A673 (cell line): ENCODE results near the gene C1QTNF4. TPM values are rescaled to one million over a fixed set of nuclear protein-coding genes. Genes with fewer than 3 reads are reported as not detected.
A peak's percentile ranks its signal among the peaks of the same experiment; 100 is the strongest.
"Not testable (repeated sequence)": the region's sequence is repeated elsewhere in the genome, so short reads cannot be mapped to it uniquely, and the experiment has no call there.

ENCODE experiments used
- BruUV-seq: library from RNA; stranded (reverse); fragments of 400-500 nt; replicated peaks from 2 replicates; lab custom pipeline; 2021; lab: Mats Ljungman, UMichigan
- CTCF ChIA-PET: fragments of 300-600 bp; sonication (Branson Sonifier 250); formaldehyde crosslinking; loops from one replicate; lab custom pipeline; 2022; ENCODE audit warnings: antibody characterized with exemption; lab: Charles Lee
- POLR2A ChIA-PET: fragments of 300-600 bp; sonication (Branson Sonifier 250); formaldehyde crosslinking; loops from one replicate; lab custom pipeline; 2022; ENCODE audit warnings: antibody characterized with exemption; ENCODE audit not compliant: low non-redundant PET; lab: Charles Lee
- DNase-seq: peaks from one replicate; pipeline ENCODE4 v3.0.0-alpha.2; 2015; ENCODE audit warnings: low spot score
- H3K27ac ChIP-seq: fragments of 200-600 bp; sonication (generic); 2 replicates; pipeline ENCODE4 v1.5.1; 2016; ENCODE audit warnings: mixed run types, low read depth, mild to moderate bottlenecking, mixed read lengths, antibody characterized with exemption, low read length; ENCODE audit not compliant: poor library complexity, severe bottlenecking
- H3K27me3 ChIP-seq: fragments of 200-600 bp; sonication (generic); replicated peaks from 2 replicates; pipeline ENCODE4 v1.6.1; 2017; ENCODE audit warnings: mixed run types, low read depth, mild to moderate bottlenecking, mixed read lengths, antibody characterized with exemption, low read length; ENCODE audit not compliant: insufficient read depth, poor library complexity
- H3K36me3 ChIP-seq: fragments of 200-600 bp; sonication (generic); 2 replicates; pipeline ENCODE4 v1.6.1; 2016; ENCODE audit warnings: mixed run types, mild to moderate bottlenecking, mixed read lengths, antibody characterized with exemption, low read length; ENCODE audit not compliant: insufficient read depth, poor library complexity, severe bottlenecking
- H3K4me1 ChIP-seq: fragments of 200-600 bp; sonication (generic); 2 replicates; pipeline ENCODE4 v1.6.1; 2017; ENCODE audit warnings: mixed run types, mild to moderate bottlenecking, mixed read lengths, antibody characterized with exemption, low read length; ENCODE audit not compliant: insufficient read depth, poor library complexity, severe bottlenecking
- H3K4me3 ChIP-seq: fragments of 200-600 bp; sonication (generic); 2 replicates; pipeline ENCODE4 v1.5.1; 2016; ENCODE audit warnings: low read depth, mixed run types, mild to moderate bottlenecking, mixed read lengths, low read length; ENCODE audit not compliant: poor library complexity, severe bottlenecking
- H3K9me3 ChIP-seq: fragments of 200-600 bp; sonication (generic); 2 replicates; pipeline ENCODE4 v1.6.1; 2016; ENCODE audit warnings: mixed run types, low read depth, mild to moderate bottlenecking, mixed read lengths, antibody characterized with exemption, low read length; ENCODE audit not compliant: poor library complexity, severe bottlenecking
- CTCF ChIP-seq: fragments of 300-800, 200-600 bp; sonication (generic); conservative IDR thresholded peaks from 2 replicates; pipeline ENCODE4 v1.5.1; 2017; ENCODE audit warnings: low read depth, mild to moderate bottlenecking, antibody characterized with exemption, low read length, moderate library complexity, mixed read lengths
- EZH2 ChIP-seq: fragments of 200-600 bp; sonication (generic); IDR thresholded peaks from 2 replicates; pipeline ENCODE4 v1.6.1; 2017; ENCODE audit warnings: borderline replicate concordance, low read depth, mild to moderate bottlenecking, mixed read lengths, antibody characterized with exemption, low read length; ENCODE audit not compliant: poor library complexity, severe bottlenecking
- intact Hi-C: fragments of 100-400 bp; cut with micrococcal nuclease; formaldehyde crosslinking; loops from one replicate; pipeline ENCODE4 v1.10.0; 2022; ENCODE audit not compliant: unreplicated experiment
- total RNA-seq: library from RNA; stranded (reverse); gene quantifications from 2 replicates; pipeline ENCODE4 v1.2.3, GENCODE V29; 2021

The C1QTNF4 gene
- total RNA-seq, 1 experiment from 2014 or later = 0.41 TPM

- TF ChIP-seq EZH2 = no peak
- no peak for TF ChIP-seq CTCF
- Histone ChIP-seq H3K27me3 (no peaks in the 10 kb centered on the region), H3K9me3 (no peaks in the 10 kb centered on the region), H3K4me1 (peaks cover 24% of the 10 kb centered on the region), H3K36me3 (peaks cover 23% of the 10 kb centered on the region), H3K4me3 (no peak overlapping the region), H3K27ac (peak overlapping the region; percentile 91)
- CTCF ChIA-PET = no interaction called here
- POLR2A ChIA-PET = no interaction called here
- intact Hi-C loops = loop anchor here (1.0 kb wide), 1 partner anchor 33 kb away; no protein-coding TSS in a partner anchor
- no peak for DNase-seq
- no TSS peak for BruUV-seq
Measured at GRCh38 chr11:47550288-47551047, 43.7 kb downstream of the C1QTNF4 start.

GRCh38 chr11:47546274-47546673 lies 47.9 kb downstream of the C1QTNF4 start:
- H3K4me1 ChIP-seq = peaks cover 21% of the 10 kb centered on the region
- CTCF ChIA-PET = interaction anchor here (0.7 kb wide), 1 partner anchor 13 kb away, joined by 10 read pairs; no protein-coding TSS in a partner anchor
- H3K27me3 ChIP-seq, POLR2A ChIA-PET, intact Hi-C loops, DNase-seq, BruUV-seq, H3K9me3 ChIP-seq, H3K4me3 ChIP-seq, H3K27ac ChIP-seq: not testable (repeated sequence)
- peaks cover 21% of the 10 kb centered on the region for H3K36me3 ChIP-seq

- Histone ChIP-seq H3K9me3 (no peaks in the 10 kb centered on the region), H3K27ac (no peak overlapping the region), H3K27me3 (no peaks in the 10 kb centered on the region), H3K36me3 (peaks cover 11% of the 10 kb centered on the region), H3K4me3 (no peak overlapping the region), H3K4me1 (peaks cover 22% of the 10 kb centered on the region)
- DNase-seq = no peak
- ChIA-PET POLR2A (interaction anchor here (0.6 kb wide), 1 partner anchor 14 kb away, joined by 4 read pairs; no protein-coding TSS in a partner anchor), CTCF (no interaction called here)
- TF ChIP-seq CTCF (no peak), EZH2 (no peak)
- BruUV-seq = no TSS peak
- intact Hi-C loops = no loop called here
Measured at GRCh38 chr11:47545298-47545697, 48.9 kb downstream of the C1QTNF4 start.
